CD14-positive monocyte (primary cell): ENCODE measurements around the gene SYTL4. TPM values are rescaled to one million over a fixed set of nuclear protein-coding genes. Genes with fewer than 3 reads are reported as not detected.

Experiments
- DNase-seq, 3 donors: peaks; one replicate each; pipeline ENCODE4 v3.0.0-alpha.2; 2011 to 2022
- H2AFZ ChIP-seq: 2 replicates; pipeline ENCODE4 v1.6.0; 2012; ENCODE audit warnings: mild to moderate bottlenecking, low read depth, low read length, inconsistent platforms; ENCODE audit not compliant: insufficient read depth, poor library complexity, severe bottlenecking
- H3K27ac ChIP-seq, 2 donors: 1 replicate in 1 of 2; 2 replicates in 1 of 2; pipeline ENCODE4 v1.5.1; 2012 to 2013; ENCODE audit warnings: low read length in 2 of 2, control low read depth in 1 of 2, inconsistent platforms in 1 of 2, low read depth in 1 of 2, mild to moderate bottlenecking in 1 of 2
- H3K27me3 ChIP-seq, 2 donors: one replicate each; pipeline versions ENCODE4 v1.6.0 to v1.6.1; 2011 to 2013; ENCODE audit warnings: low read length in 2 of 2; ENCODE audit not compliant: control insufficient read depth in 2 of 2, insufficient read depth in 2 of 2
- H3K36me3 ChIP-seq, 2 donors: replicated peaks in 1 of 2; 1 replicate in 1 of 2; 2 replicates in 1 of 2; pipeline versions ENCODE4 v1.5.1 to v1.6.1; 2012 to 2013; ENCODE audit warnings: low read length in 2 of 2, control low read depth in 1 of 2, inconsistent platforms in 1 of 2, mild to moderate bottlenecking in 1 of 2; ENCODE audit not compliant: insufficient read depth in 2 of 2, control insufficient read depth in 1 of 2
- H3K4me1 ChIP-seq, 2 donors: 1 replicate in 1 of 2; 2 replicates in 1 of 2; pipeline versions ENCODE4 v1.5.1 to v1.6.1; 2012 to 2013; ENCODE audit warnings: low read length in 2 of 2, control low read depth in 1 of 2, inconsistent platforms in 1 of 2, mild to moderate bottlenecking in 1 of 2, moderate library complexity in 1 of 2; ENCODE audit not compliant: insufficient read depth in 2 of 2, control insufficient read depth in 1 of 2
- H3K4me2 ChIP-seq: replicated peaks from 2 replicates; pipeline ENCODE3; 2012; ENCODE audit warnings: low read length, moderate library complexity, mild to moderate bottlenecking; ENCODE audit not compliant: poor library complexity, severe bottlenecking; ENCODE audit errors: extremely low read depth
- H3K4me3 ChIP-seq, 3 experiments: fragments of 200-600 bp in 1 of 3; sonication (generic) in 1 of 3; replicated peaks in 1 of 3; 1 replicate in 2 of 3; 2 replicates in 1 of 3; pipeline ENCODE4 v1.5.1; 2011 to 2013; ENCODE audit warnings: low read length in 3 of 3, mild to moderate bottlenecking in 3 of 3, control low read depth in 2 of 3, low read depth in 2 of 3, inconsistent platforms in 1 of 3, moderate library complexity in 1 of 3
- H3K79me2 ChIP-seq: 2 replicates; pipeline ENCODE4 v1.6.0; 2012; ENCODE audit warnings: mild to moderate bottlenecking, control low read depth, inconsistent platforms, low read length, moderate library complexity; ENCODE audit not compliant: insufficient read depth
- H3K9ac ChIP-seq: 2 replicates; pipeline ENCODE4 v1.6.0; 2017; ENCODE audit warnings: low read length, mild to moderate bottlenecking; ENCODE audit not compliant: insufficient read depth, poor library complexity, severe bottlenecking
- H3K9me3 ChIP-seq, 2 donors: replicated peaks in 1 of 2; 1 replicate in 1 of 2; 2 replicates in 1 of 2; pipeline versions ENCODE4 v1.5.1 to v1.6.1; 2012 to 2013; ENCODE audit warnings: low read length in 2 of 2, control low read depth in 1 of 2; ENCODE audit not compliant: control insufficient read depth in 1 of 2, insufficient read depth in 1 of 2
- H4K20me1 ChIP-seq: 2 replicates; pipeline ENCODE4 v1.6.0; 2012; ENCODE audit warnings: mild to moderate bottlenecking, low read length, control low read depth, moderate library complexity; ENCODE audit not compliant: insufficient read depth
- H3K27ac Mint-ChIP-seq, 7 donors: one replicate each; pipeline ENCODE4 v1.8.0; 2020; ENCODE audit warnings: mild to moderate bottlenecking in 7 of 7, mixed read lengths in 7 of 7, moderate library complexity in 6 of 7, inconsistent platforms in 2 of 7
- H3K27me3 Mint-ChIP-seq, 3 donors: one replicate each; pipeline ENCODE4 v1.8.0; 2021 to 2022; ENCODE audit warnings: low read depth in 3 of 3, mild to moderate bottlenecking in 3 of 3, mixed read lengths in 3 of 3, moderate library complexity in 3 of 3, inconsistent platforms in 1 of 3
- H3K36me3 Mint-ChIP-seq, 2 donors: one replicate each; pipeline ENCODE4 v1.8.0; 2020; ENCODE audit warnings: mixed read lengths in 2 of 2, inconsistent platforms in 1 of 2, mild to moderate bottlenecking in 1 of 2
- H3K4me1 Mint-ChIP-seq: one replicate; pipeline ENCODE4 v1.8.0; 2020; ENCODE audit warnings: mild to moderate bottlenecking, mixed read lengths
- H3K4me3 Mint-ChIP-seq, 2 donors: one replicate each; pipeline ENCODE4 v1.8.0; 2020; ENCODE audit warnings: mild to moderate bottlenecking in 2 of 2, mixed read lengths in 2 of 2, moderate library complexity in 1 of 2
- H3K9me3 Mint-ChIP-seq, 7 donors: one replicate each; pipeline ENCODE4 v1.8.0; 2020 to 2022; ENCODE audit warnings: mixed read lengths in 7 of 7, mild to moderate bottlenecking in 6 of 7, moderate library complexity in 6 of 7, inconsistent platforms in 2 of 7
- CTCF ChIP-seq: fragments of 200-600 bp; IDR thresholded peaks from one replicate; pipeline ENCODE4 v1.8.0; 2022; ENCODE audit warnings: antibody characterized with exemption, mild to moderate bottlenecking
- WGBS: methylation state at CpG from one replicate; pipeline ENCODE4 v1.1.5; 2013; ENCODE audit warnings: missing lambda C conversion rate; ENCODE audit not compliant: insufficient coverage; 5-methylcytosine and 5-hydroxymethylcytosine counted together
- intact Hi-C, 2 donors: fragments of 100-400 bp; cut with micrococcal nuclease; formaldehyde crosslinking; loops; one replicate each; pipeline versions ENCODE4 v1.15.0 to v1.15.1; 2023
- polyA plus RNA-seq, 3 donors: library from polyadenylated mRNA; depleted of rRNA in 1 of 3; unstranded in 2 of 3; stranded (reverse) in 1 of 3; fragments of 300-500 nt in 2 of 3; fragments of >200 nt in 1 of 3; fragmentation: Illumina TruSeq in 2 of 3; gene quantifications; 1 replicate in 2 of 3; 2 replicates in 1 of 3; pipeline ENCODE4 v1.2.3, GENCODE V29; 2012 to 2021

The SYTL4 gene
- polyA plus RNA-seq, 3 donors, result 0.17 TPM; not detected in 2

- no peak overlapping the region for H3K27ac ChIP-seq
- no peaks in the 10 kb centered on the region for H3K4me1 ChIP-seq
- no peak overlapping the region for H3K9ac ChIP-seq
- no peaks in the 10 kb centered on the region for H3K27me3 ChIP-seq
- H3K79me2 ChIP-seq, result no peaks in the 10 kb centered on the region
- peak; percentile 96 for TF ChIP-seq CTCF
- Mint-ChIP-seq H3K27ac (no peak overlapping the region), H3K4me1 (no peaks in the 10 kb centered on the region), H3K4me3 (no peak overlapping the region), H3K36me3 (no peaks in the 10 kb centered on the region), H3K27me3 (peaks cover 4 to 11% (median 6%) of the 10 kb centered on the region in 3 donors), H3K9me3 (no peaks in the 10 kb centered on the region)
- H3K9me3 ChIP-seq, result no peaks in the 10 kb centered on the region
- H4K20me1 ChIP-seq, result no peaks in the 10 kb centered on the region
- DNase-seq, result peak; percentile 63 to 75 (median 65)
- H3K36me3 ChIP-seq, result no peaks in the 10 kb centered on the region
- no peak overlapping the region for H3K4me2 ChIP-seq
- WGBS, result 100% methylated on average over 1 of the region's 7 CpGs
- intact Hi-C loops, result loop anchor here (5.0 kb wide), 2 partner anchors 82 to 257 kb away; no protein-coding TSS in a partner anchor
- H3K4me3 ChIP-seq, result no peak overlapping the region
- no peak overlapping the region for H2AFZ ChIP-seq
These were observed 36.9 kb upstream of the SYTL4 start for GRCh38 chrX:100768679-100769338.

GRCh38 chrX:100750883-100751282, 19.0 kb upstream of the SYTL4 start:
- peaks cover 0 to 2% (median 0%) of the 10 kb centered on the region in 7 donors for H3K9me3 Mint-ChIP-seq
- H3K36me3 ChIP-seq, result no peaks in the 10 kb centered on the region
- no CpG with 5 or more reads among the region's 1 CpG for WGBS
- H3K36me3 Mint-ChIP-seq, result no peaks in the 10 kb centered on the region
- no peaks in the 10 kb centered on the region for H4K20me1 ChIP-seq
- H3K4me1 Mint-ChIP-seq, result no peaks in the 10 kb centered on the region
- intact Hi-C loops, result no loop called here
- H3K27ac ChIP-seq, result no peak overlapping the region
- H3K79me2 ChIP-seq, result no peaks in the 10 kb centered on the region
- H3K4me2 ChIP-seq, result no peak overlapping the region
- no peak overlapping the region for H2AFZ ChIP-seq
- no peak for TF ChIP-seq CTCF
- peaks cover 2% of the 10 kb centered on the region in 2 donors for H3K27me3 ChIP-seq
- no peaks in the 10 kb centered on the region for H3K4me1 ChIP-seq
- H3K27me3 Mint-ChIP-seq, result peaks cover 0 to 7% (median 5%) of the 10 kb centered on the region in 3 donors
- H3K4me3 ChIP-seq, result no peak overlapping the region
- no peak for DNase-seq
- H3K9ac ChIP-seq, result no peak overlapping the region
- H3K9me3 ChIP-seq, result no peaks in the 10 kb centered on the region
- H3K4me3 Mint-ChIP-seq, result no peak overlapping the region
- no peak overlapping the region for H3K27ac Mint-ChIP-seq
